ENCODE results near the gene RAET1E.

RAET1E gene

GRCh38 chr6:149863698-149864577 is 34.0 kb downstream of the RAET1E start, which contains the start of gene LRP11:
Gene LRP11, minus strand, starts transcription at chr6:149864359. Its CDS starts 339 bp downstream, at chr6:149864020.
- no peak for TF ChIP-seq GATA3 (IDR thresholded peaks at IDR 0.05; ENCODE audit: low read depth, low read length)
- no peak for TF ChIP-seq GATA2 (IDR thresholded peaks at IDR 0.05; ENCODE audit: low read depth, low read length)

GRCh38 chr6:149862922-149863697 is 34.8 kb downstream of the RAET1E start:
- TF ChIP-seq GATA3 (IDR thresholded peaks at IDR 0.05; ENCODE audit: low read depth, low read length) (no peak), GATA2 (IDR thresholded peaks at IDR 0.05; ENCODE audit: low read depth, low read length) (no peak)

DNA sequence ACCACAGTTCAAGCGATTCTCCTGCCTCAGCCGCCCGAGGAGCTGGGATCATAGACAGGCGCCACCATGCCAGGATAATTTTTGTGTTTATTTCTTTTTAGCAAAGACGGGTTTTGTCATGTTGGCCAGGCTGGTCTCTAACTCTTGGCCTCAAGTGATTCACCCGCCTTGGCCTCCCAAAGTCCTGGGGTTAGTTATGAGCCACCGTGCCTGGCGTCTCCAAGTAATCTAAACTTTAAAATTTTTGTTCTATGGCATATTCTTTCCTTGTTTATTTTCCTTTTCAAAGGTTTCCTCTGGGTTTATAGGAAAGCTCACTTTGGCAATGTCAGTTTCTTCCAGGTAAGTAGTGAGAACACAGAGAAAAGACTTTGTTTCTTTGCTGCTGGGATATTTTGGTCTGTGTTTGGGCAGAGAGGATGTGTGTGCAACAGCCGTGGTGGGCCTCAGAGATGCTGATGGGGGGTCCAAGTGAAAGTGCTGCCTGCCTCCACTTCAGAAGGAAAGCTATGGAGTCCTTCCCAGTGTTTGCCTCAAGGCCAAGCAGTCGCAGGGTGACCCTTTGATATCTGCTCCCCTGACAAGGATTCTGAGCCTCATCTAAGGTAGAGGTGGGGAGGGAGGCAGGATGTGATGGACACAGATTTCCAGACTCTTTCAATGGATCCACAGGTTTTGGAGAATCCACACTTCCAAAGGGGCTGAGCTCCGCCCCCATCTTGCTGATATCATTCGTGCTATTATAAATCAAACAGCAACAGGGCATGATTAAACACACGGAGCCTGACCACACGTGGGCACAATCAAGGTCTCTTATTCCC is 36.1 kb downstream of the RAET1E start:
- TF ChIP-seq GATA3 (IDR thresholded peaks at IDR 0.05; ENCODE audit: low read depth, low read length) (no peak), GATA2 (IDR thresholded peaks at IDR 0.05; ENCODE audit: low read depth, low read length) (no peak)

GRCh38 chr6:149860834-149861602 is 36.9 kb downstream of the RAET1E start:
- no peak for TF ChIP-seq GATA2 (IDR thresholded peaks at IDR 0.05; ENCODE audit: low read depth, low read length)
- no peak for TF ChIP-seq GATA3 (IDR thresholded peaks at IDR 0.05; ENCODE audit: low read depth, low read length)

- TF ChIP-seq GATA3 (IDR thresholded peaks at IDR 0.05; ENCODE audit: low read depth, low read length) (no peak), GATA2 (IDR thresholded peaks at IDR 0.05; ENCODE audit: low read depth, low read length) (no peak)
Measured at GRCh38 chr6:149860513-149860833, 37.4 kb downstream of the RAET1E start.

DNA sequence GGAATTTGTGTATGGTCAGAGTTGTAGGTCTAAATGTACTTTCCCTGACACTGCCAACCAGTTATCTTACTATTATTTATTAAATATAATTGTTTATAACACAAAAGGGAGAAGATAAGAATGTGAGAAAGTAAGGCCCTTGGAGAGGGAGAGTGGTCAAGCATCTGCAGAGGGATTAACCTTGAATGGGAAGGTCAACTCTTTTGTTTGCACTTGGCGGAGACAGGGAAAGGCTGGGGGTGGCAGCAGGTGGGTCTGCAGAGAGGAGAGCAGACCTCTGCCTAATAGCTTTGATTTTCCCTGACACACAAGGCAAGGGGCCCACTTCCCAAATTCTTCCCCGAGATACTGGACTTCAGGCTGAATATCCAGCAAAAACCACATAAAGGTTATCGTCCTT is 38.0 kb downstream of the RAET1E start:
- TF ChIP-seq GATA2 (IDR thresholded peaks at IDR 0.05; ENCODE audit: low read depth, low read length), result no peak
- no peak for TF ChIP-seq GATA3 (IDR thresholded peaks at IDR 0.05; ENCODE audit: low read depth, low read length)

GRCh38 chr6:149859368-149859767 is 38.5 kb downstream of the RAET1E start:
- TF ChIP-seq GATA2 (IDR thresholded peaks at IDR 0.05; ENCODE audit: low read depth, low read length) (no peak), GATA3 (IDR thresholded peaks at IDR 0.05; ENCODE audit: low read depth, low read length) (no peak)

GRCh38 chr6:149857541-149857940 is 40.4 kb downstream of the RAET1E start:
- TF ChIP-seq GATA3 (IDR thresholded peaks at IDR 0.05; ENCODE audit: low read depth, low read length) (no peak), GATA2 (IDR thresholded peaks at IDR 0.05; ENCODE audit: low read depth, low read length) (no peak)

DNA sequence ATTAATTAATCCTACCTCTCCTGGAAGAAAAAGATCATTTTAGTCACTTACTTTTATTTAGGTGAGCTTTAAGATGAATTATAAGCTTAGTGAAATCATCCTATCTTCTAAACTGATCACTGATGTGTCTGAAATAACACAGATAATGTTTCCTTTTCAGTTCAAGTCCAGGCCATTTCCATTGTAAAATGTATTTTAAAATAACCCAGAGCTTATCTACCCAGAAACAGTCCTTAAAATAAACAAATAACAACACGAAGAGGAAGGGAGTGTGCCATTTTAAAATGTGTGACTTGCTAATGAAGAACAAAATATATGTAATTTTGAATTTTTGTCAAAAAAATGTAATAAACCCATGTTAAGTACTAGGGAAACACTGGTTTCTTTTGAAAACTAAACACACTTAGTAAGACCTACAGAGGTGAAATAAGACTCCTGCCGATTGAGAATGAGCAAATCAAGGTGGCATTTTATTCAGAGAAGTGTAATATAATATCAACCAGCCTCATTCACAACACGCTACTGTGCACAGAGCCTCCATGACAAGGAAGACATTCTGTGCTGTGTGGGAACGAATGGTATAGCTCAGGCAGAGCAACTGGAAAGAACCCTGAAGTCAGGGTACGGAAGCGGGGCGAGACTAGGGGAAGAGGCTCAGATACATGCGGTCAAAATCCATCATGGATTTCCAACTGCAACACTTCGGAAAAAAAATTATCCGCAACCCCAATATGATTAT is 41.5 kb downstream of the RAET1E start:
- TF ChIP-seq GATA3 (IDR thresholded peaks at IDR 0.05; ENCODE audit: low read depth, low read length), result no peak
- TF ChIP-seq GATA2 (IDR thresholded peaks at IDR 0.05; ENCODE audit: low read depth, low read length), result no peak

- TF ChIP-seq GATA2 (IDR thresholded peaks at IDR 0.05; ENCODE audit: low read depth, low read length) (no peak), GATA3 (IDR thresholded peaks at IDR 0.05; ENCODE audit: low read depth, low read length) (no peak)
Measured at GRCh38 chr6:149855741-149856140, 42.2 kb downstream of the RAET1E start.

DNA sequence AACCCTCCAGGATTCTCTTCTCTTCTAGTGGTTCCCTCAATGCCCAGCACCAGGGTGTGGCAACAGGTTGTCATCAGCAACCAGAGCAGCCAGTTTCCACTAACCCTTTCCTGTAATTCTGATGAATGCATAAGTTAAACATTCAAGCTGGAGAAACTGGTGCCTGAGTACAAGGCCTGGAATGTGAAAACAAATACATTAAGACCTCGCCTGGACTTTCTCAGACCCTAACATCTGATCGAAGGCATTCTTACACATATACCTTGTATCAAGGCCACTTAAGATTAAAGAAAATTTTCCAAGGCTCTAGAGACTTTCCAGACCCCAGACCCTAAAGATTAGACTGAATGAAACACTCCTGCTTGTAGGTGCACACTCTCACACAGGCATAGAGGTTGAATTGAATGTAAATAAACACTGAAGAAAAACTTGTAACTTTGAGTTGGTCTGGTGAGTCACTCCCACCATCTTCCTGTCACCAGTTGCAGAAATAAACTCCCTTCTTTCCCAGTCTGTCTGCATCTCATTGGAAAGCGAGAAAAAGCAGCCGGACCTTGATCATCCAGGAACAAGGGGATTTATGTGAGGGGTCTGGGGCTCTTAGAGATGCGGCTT is 42.8 kb downstream of the RAET1E start:
- TF ChIP-seq GATA2 (IDR thresholded peaks at IDR 0.05; ENCODE audit: low read depth, low read length), result no peak
- no peak for TF ChIP-seq GATA3 (IDR thresholded peaks at IDR 0.05; ENCODE audit: low read depth, low read length)

DNA sequence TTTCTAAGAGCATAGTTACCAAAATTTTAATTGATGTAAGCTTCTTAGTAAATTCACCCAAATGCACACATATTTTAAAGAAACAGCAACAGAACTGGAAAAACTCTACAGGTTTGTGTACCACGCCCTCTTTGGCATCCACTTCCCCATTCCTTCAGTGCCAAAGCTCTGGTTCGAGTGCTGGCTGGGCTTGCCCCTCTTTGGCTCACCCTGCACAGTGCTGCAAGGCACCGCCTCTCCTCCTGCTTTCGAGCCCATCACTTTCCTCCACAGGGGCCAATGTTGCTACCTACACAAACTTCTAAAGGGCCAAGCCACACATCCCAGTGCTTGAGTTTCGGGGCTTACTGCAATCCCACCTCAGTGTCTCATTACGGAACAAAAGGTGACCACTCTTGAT is 43.4 kb downstream of the RAET1E start:
- TF ChIP-seq GATA3 (IDR thresholded peaks at IDR 0.05; ENCODE audit: low read depth, low read length), result no peak
- no peak for TF ChIP-seq GATA2 (IDR thresholded peaks at IDR 0.05; ENCODE audit: low read depth, low read length)

Data from SH-SY5Y (cell line).